Skeletal muscle cell (primary cell): ENCODE data around the gene SEMA7A.
A peak's percentile ranks its signal among the peaks of the same experiment; 100 is the strongest.

Source experiments
- DNase-seq: peaks from one replicate; pipeline ENCODE4 v3.0.0-alpha.2; 2010; ENCODE audit warnings: low read depth
- H3K4me3 ChIP-seq: 2 replicates; pipeline ENCODE4 v1.5.1; 2011; ENCODE audit warnings: low read depth, mild to moderate bottlenecking, control low read depth, low read length, moderate library complexity

SEMA7A gene

DNA sequence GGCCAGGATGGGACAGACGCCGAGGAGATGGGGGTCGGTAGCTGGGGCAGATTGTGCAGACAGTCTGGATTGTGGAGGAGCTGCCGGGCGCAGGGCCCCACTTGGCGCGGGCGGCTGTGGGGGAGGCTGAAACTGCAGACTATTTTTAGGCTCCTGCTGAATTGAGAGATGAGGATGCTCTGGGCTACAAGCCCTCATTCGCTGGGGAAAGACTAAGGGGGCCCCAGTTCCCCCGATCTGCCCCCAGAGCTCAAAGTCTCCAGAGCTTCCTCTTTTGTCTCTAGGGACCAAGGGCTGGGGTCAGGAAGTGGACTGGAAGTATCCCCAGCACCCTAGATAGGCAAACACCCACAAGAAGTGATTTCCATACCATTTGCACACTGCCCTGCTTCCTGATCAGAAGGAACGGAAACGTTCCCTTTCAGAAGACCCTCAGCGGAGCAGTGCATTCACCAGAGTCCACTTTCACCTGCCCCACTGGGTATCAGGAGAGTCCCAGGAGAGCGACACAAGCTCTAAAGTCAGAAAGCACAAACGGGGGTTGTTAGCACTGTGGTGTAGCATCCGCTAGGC, 29.7 kb downstream of the SEMA7A start:
- DNase-seq = no peak
- H3K4me3 ChIP-seq = no peak overlapping the region

DNA sequence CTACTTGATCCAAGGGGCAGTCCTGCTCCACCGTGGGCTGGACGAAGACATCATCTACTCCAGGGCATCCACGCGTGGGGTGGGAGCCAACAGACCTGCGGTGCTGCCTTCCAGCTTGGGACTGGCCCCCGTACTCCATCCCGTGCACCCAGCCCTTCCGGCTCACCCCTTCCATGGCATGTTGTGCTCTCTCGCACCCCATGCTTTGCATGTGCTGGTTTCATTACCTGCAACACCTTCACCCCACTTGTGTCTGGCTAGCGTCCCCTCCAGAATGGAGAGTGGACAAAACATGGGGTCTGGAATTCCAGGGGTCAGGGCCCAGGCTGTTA, 30.2 kb downstream of the SEMA7A start:
- DNase-seq = no peak
- H3K4me3 ChIP-seq = no peak overlapping the region

DNA sequence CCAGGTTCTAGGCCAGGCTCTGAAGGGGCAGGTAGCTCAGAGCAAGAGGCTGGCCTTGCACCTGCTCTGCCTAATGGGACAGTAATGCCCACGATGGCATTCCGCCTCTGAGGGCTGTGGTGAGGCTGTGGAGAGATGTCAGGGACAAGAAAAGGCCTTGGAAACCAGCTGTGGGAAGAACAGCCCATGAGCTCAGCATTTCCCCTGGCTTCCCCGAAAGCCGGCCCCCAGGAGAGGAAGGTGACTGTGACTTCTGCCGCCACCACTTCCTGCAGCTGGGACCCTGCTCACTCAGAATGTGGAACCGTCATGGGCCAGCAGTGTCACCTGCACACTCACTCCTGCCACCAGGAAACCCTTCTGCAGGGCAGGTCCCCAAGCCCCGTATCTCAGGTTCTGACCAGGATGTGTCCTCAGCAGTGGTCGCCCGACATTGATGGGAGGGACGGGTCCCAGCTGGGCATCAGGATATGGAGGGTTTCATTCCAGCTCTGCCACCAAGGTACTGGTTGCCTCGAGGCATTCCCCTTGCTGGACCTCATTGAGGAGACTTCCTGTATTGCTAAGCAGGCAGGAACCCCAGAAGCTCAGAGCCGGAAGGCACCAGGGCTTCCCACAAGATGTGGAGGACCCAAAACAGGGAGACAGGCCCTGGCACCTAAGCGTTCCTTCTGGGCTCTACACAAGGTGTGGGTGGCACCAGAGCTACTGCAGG, 30.7 kb downstream of the SEMA7A start:
- DNase-seq = no peak
- no peak overlapping the region for H3K4me3 ChIP-seq

DNA sequence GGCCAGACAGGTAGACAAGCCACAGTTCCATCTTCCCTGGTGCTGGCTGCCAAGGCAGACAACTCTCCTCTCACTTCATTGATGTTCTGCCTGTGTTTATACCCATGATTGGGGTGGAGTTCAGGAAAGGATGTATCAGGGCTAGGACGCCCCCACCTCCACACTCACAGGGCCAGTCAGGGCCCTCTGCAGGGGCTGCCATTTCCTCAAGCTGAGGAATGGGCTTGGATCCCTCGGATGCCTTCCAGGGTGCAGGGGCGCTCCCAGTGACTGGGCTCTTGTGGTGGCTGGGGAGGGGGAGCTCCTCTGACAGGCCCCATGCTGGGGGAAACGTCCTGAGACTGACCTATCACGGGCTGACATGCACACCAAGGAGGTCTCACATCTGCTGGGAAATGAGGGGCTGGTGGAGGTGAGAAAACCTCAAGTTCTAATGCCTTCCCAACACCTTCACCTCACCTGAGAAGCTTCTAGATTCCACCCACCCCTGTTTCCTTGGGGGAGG, 31.4 kb downstream of the SEMA7A start:
- DNase-seq = no peak
- no peak overlapping the region for H3K4me3 ChIP-seq

DNA sequence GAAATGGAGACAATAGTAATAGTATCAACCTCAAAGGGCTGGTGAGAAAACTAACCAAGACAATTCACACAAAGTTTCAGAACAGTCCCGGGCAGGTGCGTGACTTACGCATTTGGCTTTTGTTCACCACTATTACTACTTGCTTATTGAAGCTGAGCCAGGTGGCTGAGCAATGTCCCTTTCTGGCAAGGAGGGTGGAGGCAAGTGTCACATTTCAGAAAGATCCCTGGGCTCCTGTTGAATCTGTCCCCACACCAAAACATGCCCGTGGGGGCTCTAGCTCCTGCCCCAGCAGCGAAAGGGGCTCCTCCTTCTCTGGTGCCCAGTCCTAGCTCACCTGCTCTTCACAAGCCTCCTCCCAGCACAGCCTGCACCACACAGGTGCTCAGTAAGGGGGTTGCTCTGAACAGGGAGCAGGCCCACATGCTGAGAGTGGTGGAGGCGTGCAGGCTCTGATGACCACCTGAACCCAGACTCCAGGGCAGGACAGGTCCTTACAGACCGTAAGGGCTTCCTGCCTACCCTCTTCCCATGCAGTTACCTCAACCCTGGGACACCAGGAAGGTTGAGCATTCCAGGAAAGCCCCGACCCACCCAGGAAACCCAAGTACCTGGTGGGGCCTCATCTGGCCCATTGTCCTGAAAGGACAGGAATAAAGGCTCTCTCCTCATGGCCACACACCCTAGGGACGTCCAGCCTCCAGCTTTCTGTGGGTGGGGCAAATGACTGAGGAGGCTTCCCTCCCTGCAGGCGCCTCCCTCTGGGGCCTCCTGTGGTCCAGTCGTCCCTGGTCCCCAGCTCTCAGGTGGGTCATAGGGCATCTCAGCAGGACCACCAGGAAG, 32.6 kb downstream of the SEMA7A start:
- DNase-seq = no peak
- H3K4me3 ChIP-seq = no peak overlapping the region

DNA sequence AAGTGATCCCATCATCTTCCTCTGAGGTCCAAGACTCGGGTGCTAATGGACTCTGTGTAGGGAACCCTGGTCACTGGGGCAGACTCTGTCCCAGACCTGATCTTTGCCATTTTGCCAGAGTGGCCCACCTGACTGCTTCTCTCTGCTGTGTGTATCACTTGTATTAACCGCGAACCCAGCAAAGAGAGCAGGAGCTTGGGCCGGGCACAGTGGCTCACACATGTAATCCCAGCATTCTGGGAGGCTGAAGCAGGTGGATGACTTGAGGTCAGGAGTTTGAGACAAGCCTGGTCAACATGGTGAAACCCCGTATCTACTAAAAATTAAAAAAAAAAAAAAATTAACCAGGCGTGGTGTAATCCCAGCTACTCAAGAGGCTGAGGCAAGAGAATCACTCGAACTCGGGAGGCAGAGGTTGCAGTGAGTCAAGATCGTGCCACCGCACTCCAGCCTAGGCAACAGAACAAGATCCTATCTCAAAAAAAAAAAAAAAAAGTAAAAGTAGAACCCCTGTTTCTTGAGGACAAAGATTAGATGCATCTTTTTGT, 33.4 kb downstream of the SEMA7A start:
- no peak overlapping the region for H3K4me3 ChIP-seq
- no peak for DNase-seq

DNA sequence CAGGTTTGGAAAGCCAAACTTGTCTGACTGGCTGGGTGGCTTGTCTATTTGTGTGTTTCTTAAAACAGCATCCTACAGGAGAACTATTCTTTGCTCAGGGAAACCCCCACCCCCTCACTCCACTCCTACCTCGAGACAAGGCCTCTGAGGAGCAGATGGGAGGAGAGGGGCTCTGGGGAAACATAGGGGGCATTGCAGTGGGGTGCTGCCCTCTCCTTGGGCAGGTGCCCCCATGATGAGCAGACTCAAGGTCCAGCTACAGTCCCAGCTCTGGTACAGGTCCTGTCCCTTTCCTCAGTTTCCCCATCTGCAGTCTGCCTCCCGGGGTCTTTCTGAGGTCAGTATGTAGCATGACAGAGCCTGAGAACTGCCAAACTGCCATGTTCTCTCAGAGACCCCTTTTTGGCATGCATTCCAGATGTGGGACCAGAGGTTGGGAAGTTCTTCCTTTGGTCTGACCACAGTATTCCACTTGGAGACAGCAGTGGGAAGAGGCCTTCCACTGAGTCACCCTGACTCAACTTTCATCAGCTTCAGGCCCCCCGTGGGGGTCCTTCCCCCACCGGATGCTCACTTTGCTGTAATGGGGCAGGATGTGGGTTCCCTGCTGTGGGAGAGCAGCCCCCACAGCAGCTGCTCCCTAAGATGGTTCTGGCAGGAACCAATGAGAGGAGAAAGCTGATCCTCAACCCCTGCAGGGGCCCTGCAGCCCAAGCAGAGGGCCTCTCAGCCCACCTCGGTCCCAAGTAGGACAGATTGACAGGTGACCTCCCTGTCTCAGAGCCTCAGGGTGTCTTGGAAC, 34.0 kb downstream of the SEMA7A start:
- no peak overlapping the region for H3K4me3 ChIP-seq
- DNase-seq = peak; percentile 66

DNA sequence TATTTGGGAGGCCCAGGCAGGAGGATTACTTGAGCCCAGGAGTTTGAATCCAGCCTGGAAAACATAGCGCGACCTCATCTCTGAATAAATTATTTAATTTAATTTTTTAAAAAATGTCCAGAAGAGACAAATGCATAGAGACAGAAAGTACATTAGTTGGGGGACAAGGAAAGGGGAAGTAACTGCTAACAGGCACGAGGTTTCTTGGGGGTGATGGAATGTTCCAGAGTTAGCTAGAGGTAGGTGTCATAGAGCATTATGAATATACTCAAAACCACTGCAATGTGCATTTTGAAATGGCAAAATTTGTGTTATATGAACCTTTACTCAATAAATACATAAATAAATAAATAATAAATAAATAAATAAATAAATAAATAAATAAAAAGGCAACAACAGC, 34.7 kb downstream of the SEMA7A start:
- no peak overlapping the region for H3K4me3 ChIP-seq
- no peak for DNase-seq

DNA sequence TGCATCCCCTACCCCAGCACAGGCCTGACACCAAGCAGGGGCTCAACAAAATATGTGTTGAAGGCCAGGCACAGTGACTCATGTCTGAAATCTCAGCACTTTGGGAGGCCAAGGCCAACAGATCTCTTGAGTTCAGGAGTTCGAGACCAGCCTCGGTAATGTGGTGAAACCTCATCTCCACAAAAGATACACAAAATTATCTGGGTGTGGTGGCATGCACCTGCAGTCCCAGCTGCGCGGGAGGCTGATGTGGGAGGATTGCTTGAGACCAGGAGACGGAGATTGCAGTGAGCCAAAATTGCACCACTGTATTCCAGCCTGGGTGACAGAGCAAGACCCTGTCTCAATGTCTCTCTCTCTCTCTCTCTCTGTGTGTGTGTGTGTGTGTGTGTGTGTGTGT, 35.6 kb downstream of the SEMA7A start:
- no peak overlapping the region for H3K4me3 ChIP-seq
- DNase-seq = no peak

DNA sequence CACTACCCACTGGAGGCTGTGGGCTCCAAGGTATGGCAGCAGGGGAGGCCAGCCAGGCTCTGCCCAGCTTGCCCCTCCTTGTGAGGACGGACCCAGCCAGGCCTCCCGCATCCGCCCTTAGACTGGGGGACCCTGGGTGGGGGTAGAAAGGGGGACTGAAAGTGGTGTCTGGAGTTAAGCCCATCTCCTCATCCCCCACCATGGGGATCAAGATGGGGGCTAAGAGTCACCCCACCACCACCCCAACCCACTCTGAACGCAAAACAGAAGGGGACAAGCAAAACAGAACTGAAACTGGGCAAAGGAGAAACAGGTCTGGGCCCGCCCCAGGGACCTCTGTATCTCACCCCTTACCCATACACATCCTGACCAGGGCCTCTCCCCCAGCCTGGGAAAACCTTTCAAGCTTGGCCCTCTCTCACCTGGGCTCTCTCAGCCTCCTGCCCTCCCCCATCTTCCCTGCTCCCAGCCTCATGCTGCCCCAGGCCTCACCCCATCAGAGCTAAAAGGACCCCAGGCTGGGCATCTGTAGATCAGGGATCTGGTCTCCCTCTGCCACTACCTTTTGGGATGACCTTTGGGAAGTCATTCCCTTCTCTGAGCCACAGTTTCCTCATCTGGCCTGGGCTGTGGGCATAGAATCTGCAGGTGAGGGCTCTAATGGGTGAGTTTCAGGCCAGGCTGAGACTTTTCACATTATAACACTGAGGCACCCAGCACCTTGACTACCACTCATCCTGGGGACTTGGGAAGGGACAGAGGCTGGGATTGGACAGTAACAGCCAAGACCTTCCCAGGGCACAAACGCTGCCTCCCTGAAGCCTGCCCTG, 36.3 kb downstream of the SEMA7A start:
- H3K4me3 ChIP-seq = no peak overlapping the region
- DNase-seq = no peak

DNA sequence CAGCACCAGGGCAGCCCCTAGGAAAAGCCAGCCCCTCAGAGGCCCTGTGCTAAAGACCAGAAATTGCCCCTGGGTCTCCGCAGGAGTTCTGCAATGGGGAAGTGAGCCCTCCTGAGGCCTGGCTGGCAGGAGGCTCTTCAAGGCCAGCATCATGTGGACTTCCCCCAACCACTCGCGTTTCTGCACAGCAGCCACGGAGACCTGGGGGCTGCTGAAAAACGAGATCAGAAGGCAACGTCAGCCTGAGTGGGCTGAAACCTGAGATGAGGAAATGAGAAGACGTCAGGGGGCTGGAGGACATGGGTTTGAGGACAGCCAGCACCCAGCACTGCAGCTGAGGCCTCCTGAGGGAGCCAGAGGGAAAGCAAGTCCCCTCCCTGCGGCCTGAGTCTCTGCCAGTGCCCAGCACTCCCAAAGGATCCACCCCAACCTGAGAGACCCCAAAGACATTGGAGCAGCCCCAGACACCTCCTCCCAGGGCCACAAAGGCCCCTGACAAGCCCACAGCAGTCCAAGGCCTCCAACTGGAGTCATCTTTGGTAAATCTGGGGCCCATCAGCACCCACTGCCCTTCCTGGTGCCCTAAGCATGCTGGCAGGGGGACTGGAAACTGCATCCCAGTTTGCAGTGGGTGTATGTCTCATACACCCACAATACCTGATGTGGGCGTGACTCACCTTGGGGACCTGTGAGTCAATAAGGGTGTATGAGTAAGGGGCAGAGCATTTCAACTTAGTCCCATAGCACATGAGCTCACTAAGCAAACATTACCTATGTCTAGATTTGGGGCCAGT, 37.1 kb downstream of the SEMA7A start:
- DNase-seq = no peak
- H3K4me3 ChIP-seq = no peak overlapping the region

DNA sequence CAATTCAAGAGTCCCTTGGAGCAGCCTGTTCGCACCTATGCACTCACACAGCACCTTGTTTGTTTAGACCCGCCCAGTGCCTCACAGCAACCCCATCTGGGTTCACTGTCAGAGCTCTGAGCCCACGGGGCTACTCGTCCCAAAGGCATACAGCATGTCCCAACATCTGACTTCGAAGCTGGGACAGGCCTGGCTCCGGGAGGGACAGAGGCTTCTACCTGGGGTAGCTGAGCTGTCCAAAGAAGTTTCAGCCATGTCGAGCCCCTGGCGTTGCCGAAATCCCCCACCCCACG, 37.7 kb downstream of the SEMA7A start:
- no peak for DNase-seq
- H3K4me3 ChIP-seq = no peak overlapping the region

DNA sequence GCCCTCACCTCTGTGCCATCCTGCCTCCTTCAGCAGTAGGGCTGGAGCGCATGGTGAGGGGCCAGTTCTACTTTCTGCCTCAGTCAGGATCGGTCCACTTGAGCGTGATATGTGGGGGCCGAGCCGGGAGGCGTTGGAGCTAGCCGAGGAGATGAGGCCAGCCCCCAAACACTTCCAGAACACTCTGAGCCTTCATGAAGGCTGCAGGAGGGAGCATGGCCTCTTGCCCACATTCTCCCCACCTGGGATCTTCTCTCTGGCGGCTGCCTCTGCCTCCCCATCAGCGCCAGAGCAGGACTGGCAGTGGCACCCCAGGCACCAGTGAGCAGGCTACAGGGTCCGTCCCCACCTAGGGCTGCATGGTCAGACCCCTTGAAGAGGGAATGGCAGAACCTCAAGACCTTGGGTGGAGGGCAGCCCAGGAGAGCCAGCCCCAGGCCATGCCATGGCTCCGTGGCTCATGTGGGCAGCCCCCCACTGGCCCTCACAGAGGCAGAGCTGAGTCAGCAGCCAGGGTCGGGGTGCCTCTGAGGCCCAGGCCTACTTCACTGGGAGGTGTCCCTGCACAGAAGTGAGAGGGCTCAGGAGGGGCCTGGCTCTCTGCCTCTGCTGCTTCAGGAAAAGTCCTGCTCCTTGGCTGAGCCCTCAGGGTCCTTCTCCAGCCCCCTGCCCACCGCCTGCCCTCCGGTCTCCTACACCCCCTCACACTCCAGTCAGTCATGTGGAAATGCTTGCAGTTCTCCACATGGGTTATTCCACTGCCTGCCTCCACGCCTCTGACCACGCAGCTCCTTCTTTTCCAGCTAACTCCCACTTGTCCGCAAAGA, 38.2 kb downstream of the SEMA7A start:
- H3K4me3 ChIP-seq = no peak overlapping the region
- DNase-seq = no peak

DNA sequence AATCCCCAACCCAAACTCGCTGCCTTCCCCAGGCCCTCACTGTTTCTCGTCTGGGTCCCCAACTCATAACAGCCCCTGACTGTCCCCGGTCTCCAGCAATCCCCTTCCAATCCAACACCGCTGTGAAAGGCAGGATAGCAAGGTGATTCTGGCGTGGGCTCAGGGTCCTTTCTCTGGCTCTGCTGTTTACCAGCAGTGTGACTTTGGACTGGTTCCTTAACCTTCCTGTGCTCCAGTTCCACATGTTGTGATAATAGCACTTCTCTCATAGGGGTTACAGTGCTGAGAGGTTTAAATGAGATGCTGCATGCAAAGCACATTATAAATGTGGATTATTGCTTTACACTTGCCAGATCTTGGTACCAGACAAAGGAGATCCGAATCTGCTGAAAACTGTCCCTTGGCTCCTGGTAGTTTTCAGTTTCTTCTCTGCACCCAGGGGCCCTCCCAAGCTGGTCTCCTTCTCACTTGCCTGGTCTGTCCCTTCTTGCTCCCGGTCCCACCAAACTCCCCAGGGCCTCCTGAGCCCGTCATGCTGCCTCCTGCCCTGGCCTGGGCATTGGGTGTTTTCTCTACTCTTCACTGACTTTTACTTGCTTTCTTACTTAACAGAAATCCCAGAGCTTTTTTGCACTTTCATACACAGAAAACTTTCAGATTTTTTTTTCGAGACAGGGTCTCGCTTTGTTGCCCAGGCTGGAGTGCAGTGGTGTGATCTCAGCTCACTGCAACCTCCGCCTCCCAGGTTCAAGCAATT, 39.5 kb downstream of the SEMA7A start:
- no peak for DNase-seq

DNA sequence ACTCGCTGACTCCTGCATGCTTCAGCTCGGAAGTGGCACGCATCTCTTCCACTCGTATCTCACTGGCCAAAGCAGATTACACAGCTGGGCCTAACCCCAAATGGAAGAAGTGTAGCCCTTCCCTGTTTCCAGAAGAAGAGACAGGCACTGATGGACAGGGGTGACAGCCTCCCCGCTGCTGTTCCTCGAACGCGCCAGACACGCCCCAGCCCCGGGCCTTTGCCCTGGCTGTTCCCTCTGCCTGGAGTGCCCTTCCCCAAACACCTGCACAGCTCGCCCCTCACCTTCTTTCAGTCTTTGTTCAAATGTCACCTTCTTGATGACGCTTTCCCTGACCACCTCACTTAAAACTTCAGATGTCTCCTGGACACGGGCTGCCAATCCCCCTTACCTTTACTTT, 40.3 kb downstream of the SEMA7A start:
- no peak overlapping the region for H3K4me3 ChIP-seq
- no peak for DNase-seq

More for the DNA sequence above, 39.5 kb downstream of the SEMA7A start:
- no peak overlapping the region for H3K4me3 ChIP-seq

DNA sequence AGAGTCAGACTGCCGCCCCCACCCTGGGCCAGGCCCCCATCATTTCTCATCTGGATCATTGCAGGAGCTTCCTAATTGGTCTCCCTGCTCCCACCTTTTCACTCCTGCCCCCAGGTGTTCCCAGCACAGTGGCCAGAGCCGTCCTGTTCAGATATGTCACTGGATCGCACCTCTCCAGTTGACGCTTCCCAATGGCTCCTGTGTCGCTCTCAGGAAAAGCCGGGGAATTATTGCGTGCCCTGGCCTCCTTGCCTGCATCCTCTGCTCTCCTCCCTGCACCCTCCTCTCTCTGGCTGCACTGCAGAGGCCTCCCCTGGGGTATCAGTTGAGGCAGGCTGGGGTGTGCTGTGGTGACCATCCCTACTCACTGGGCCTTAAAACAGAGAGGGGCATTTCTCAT, 40.9 kb downstream of the SEMA7A start:
- no peak overlapping the region for H3K4me3 ChIP-seq

DNA sequence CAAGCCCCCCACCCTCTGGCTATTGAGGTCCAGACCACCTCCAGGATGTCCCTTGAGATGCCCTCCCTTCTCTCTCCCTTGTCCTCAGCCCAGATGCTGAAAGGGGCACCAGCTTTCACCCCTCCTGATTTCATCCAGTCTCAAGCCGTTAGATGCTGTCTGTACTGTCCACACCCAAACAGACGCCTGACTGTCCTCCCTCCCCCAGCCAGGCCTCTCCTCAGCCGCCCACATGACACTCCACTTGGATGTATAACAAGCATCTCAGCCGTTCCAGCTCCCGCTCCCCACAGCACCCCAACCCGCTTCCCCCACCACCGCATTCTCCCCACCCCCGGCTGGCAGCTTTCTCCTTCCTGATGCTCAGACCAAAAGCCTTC, 41.3 kb downstream of the SEMA7A start:
- H3K4me3 ChIP-seq = no peak overlapping the region
- no peak for DNase-seq

More for the DNA sequence above, 40.9 kb downstream of the SEMA7A start:
- DNase-seq = no peak
